ENCODE data around the gene KIAA0825. TPM values are rescaled to one million over a fixed set of nuclear protein-coding genes. Genes with fewer than 3 reads are reported as not detected.

The KIAA0825 gene
- total and polyA plus RNA-seq, 2 experiments from 2014 or later, result 1.7 to 1.8 TPM

DNA sequence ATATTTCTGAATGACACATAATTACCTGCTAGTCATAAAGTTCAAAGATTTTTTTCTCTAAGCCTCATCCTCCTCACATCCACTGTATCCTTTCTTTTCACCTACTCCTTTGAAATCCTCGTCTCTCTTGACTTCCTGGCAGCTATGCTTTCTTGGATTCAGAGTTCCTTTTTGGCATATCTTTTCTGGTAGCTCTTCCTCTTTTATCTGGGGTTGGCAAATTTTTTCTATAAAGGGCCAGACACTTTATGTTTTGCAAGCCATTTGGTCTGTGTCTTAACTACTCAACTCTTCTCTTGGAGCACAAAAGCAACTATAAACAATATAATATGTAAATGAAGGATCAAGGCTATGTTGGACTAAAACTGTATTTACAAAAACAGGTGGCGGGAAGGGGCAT, 197.5 kb downstream of the KIAA0825 start:
- no peak overlapping the region for H3K27ac ChIP-seq (ENCODE audit: low read depth)
- no peak overlapping the region for H3K4me3 Mint-ChIP-seq
- H2AFZ ChIP-seq, result no peak overlapping the region
- H3K27ac Mint-ChIP-seq, result no peak overlapping the region
- no peak overlapping the region for H3K4me3 ChIP-seq
- no peak overlapping the region for H3K4me2 ChIP-seq
- TF ChIP-seq EZH2phosphoT487 (IDR thresholded peaks at IDR 0.05; ENCODE audit: unreplicated experiment) (no peak), ZNF331 (CRISPR knock-in tag; IDR thresholded peaks at IDR 0.05; ENCODE audit: low read depth) (no peak), STAT1 (IDR thresholded peaks at IDR 0.05; ENCODE audit: unreplicated experiment) (no peak), POLR2AphosphoS5 (IDR thresholded peaks at IDR 0.05; ENCODE audit: low read depth) (no peak), EZH2 (IDR thresholded peaks at IDR 0.05; ENCODE audit: low read depth, unreplicated experiment) (no peak), CREB1 (CRISPR knock-in tag; IDR thresholded peaks at IDR 0.05; ENCODE audit: low read depth) (no peak), NANOG (IDR thresholded peaks at IDR 0.05; ENCODE audit: borderline replicate concordance) (no peak), ZNF114 (CRISPR knock-in tag; IDR thresholded peaks at IDR 0.05) (no peak), JUNB (IDR thresholded peaks at IDR 0.05; ENCODE audit: unreplicated experiment) (no peak)
- TF ChIP-seq, protein P1, sequence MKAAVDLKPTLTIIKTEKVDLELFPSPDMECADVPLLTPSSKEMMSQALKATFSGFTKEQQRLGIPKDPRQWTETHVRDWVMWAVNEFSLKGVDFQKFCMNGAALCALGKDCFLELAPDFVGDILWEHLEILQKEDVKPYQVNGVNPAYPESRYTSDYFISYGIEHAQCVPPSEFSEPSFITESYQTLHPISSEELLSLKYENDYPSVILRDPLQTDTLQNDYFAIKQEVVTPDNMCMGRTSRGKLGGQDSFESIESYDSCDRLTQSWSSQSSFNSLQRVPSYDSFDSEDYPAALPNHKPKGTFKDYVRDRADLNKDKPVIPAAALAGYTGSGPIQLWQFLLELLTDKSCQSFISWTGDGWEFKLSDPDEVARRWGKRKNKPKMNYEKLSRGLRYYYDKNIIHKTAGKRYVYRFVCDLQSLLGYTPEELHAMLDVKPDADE (IDR thresholded peaks at IDR 0.05), result no peak
- TF ChIP-seq, protein P2, sequence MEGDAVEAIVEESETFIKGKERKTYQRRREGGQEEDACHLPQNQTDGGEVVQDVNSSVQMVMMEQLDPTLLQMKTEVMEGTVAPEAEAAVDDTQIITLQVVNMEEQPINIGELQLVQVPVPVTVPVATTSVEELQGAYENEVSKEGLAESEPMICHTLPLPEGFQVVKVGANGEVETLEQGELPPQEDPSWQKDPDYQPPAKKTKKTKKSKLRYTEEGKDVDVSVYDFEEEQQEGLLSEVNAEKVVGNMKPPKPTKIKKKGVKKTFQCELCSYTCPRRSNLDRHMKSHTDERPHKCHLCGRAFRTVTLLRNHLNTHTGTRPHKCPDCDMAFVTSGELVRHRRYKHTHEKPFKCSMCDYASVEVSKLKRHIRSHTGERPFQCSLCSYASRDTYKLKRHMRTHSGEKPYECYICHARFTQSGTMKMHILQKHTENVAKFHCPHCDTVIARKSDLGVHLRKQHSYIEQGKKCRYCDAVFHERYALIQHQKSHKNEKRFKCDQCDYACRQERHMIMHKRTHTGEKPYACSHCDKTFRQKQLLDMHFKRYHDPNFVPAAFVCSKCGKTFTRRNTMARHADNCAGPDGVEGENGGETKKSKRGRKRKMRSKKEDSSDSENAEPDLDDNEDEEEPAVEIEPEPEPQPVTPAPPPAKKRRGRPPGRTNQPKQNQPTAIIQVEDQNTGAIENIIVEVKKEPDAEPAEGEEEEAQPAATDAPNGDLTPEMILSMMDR (conservative IDR thresholded peaks at IDR 0.05; ENCODE audit: low read depth in 2 of 2), result no peak
- TF ChIP-seq, protein P3, sequence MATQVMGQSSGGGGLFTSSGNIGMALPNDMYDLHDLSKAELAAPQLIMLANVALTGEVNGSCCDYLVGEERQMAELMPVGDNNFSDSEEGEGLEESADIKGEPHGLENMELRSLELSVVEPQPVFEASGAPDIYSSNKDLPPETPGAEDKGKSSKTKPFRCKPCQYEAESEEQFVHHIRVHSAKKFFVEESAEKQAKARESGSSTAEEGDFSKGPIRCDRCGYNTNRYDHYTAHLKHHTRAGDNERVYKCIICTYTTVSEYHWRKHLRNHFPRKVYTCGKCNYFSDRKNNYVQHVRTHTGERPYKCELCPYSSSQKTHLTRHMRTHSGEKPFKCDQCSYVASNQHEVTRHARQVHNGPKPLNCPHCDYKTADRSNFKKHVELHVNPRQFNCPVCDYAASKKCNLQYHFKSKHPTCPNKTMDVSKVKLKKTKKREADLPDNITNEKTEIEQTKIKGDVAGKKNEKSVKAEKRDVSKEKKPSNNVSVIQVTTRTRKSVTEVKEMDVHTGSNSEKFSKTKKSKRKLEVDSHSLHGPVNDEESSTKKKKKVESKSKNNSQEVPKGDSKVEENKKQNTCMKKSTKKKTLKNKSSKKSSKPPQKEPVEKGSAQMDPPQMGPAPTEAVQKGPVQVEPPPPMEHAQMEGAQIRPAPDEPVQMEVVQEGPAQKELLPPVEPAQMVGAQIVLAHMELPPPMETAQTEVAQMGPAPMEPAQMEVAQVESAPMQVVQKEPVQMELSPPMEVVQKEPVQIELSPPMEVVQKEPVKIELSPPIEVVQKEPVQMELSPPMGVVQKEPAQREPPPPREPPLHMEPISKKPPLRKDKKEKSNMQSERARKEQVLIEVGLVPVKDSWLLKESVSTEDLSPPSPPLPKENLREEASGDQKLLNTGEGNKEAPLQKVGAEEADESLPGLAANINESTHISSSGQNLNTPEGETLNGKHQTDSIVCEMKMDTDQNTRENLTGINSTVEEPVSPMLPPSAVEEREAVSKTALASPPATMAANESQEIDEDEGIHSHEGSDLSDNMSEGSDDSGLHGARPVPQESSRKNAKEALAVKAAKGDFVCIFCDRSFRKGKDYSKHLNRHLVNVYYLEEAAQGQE (IDR thresholded peaks at IDR 0.05; ENCODE audit: unreplicated experiment), result no peak
- TF ChIP-seq, protein P4, sequence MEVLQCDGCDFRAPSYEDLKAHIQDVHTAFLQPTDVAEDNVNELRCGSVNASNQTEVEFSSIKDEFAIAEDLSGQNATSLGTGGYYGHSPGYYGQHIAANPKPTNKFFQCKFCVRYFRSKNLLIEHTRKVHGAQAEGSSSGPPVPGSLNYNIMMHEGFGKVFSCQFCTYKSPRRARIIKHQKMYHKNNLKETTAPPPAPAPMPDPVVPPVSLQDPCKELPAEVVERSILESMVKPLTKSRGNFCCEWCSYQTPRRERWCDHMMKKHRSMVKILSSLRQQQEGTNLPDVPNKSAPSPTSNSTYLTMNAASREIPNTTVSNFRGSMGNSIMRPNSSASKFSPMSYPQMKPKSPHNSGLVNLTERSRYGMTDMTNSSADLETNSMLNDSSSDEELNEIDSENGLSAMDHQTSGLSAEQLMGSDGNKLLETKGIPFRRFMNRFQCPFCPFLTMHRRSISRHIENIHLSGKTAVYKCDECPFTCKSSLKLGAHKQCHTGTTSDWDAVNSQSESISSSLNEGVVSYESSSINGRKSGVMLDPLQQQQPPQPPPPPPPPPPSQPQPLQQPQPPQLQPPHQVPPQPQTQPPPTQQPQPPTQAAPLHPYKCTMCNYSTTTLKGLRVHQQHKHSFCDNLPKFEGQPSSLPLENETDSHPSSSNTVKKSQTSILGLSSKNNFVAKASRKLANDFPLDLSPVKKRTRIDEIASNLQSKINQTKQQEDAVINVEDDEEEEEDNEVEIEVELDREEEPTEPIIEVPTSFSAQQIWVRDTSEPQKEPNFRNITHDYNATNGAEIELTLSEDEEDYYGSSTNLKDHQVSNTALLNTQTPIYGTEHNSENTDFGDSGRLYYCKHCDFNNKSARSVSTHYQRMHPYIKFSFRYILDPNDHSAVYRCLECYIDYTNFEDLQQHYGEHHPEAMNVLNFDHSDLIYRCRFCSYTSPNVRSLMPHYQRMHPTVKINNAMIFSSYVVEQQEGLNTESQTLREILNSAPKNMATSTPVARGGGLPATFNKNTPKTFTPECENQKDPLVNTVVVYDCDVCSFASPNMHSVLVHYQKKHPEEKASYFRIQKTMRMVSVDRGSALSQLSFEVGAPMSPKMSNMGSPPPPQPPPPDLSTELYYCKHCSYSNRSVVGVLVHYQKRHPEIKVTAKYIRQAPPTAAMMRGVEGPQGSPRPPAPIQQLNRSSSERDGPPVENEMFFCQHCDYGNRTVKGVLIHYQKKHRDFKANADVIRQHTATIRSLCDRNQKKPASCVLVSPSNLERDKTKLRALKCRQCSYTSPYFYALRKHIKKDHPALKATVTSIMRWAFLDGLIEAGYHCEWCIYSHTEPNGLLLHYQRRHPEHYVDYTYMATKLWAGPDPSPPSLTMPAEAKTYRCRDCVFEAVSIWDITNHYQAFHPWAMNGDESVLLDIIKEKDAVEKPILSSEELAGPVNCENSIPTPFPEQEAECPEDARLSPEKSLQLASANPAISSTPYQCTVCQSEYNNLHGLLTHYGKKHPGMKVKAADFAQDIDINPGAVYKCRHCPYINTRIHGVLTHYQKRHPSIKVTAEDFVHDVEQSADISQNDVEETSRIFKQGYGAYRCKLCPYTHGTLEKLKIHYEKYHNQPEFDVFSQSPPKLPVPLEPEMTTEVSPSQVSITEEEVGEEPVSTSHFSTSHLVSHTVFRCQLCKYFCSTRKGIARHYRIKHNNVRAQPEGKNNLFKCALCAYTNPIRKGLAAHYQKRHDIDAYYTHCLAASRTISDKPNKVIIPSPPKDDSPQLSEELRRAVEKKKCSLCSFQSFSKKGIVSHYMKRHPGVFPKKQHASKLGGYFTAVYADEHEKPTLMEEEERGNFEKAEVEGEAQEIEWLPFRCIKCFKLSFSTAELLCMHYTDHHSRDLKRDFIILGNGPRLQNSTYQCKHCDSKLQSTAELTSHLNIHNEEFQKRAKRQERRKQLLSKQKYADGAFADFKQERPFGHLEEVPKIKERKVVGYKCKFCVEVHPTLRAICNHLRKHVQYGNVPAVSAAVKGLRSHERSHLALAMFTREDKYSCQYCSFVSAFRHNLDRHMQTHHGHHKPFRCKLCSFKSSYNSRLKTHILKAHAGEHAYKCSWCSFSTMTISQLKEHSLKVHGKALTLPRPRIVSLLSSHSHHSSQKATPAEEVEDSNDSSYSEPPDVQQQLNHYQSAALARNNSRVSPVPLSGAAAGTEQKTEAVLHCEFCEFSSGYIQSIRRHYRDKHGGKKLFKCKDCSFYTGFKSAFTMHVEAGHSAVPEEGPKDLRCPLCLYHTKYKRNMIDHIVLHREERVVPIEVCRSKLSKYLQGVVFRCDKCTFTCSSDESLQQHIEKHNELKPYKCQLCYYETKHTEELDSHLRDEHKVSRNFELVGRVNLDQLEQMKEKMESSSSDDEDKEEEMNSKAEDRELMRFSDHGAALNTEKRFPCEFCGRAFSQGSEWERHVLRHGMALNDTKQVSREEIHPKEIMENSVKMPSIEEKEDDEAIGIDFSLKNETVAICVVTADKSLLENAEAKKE (CRISPR knock-in tag; IDR thresholded peaks at IDR 0.05), result no peak
- H3K27me3 Mint-ChIP-seq (ENCODE audit: insufficient read depth, low read depth, poor library complexity), result no peaks in the 10 kb centered on the region
- H3K79me2 ChIP-seq (replicated peaks; ENCODE audit: insufficient read depth), result no peaks in the 10 kb centered on the region
- no peaks in the 10 kb centered on the region for H3F3A ChIP-seq (replicated peaks; ENCODE audit: low read depth)
- no peak for DNase-seq (ENCODE audit: low spot score)
- peaks cover 2% of the 10 kb centered on the region; the same call in 1 of the 2 replicates for H3K4me1 ChIP-seq (ENCODE audit: insufficient read depth)
- peaks cover 10% of the 10 kb centered on the region for H3K4me1 Mint-ChIP-seq
- no peaks in the 10 kb centered on the region for H3K9me3 Mint-ChIP-seq
- H4K20me1 ChIP-seq (replicated peaks; ENCODE audit: insufficient read depth), result no peaks in the 10 kb centered on the region
- ATAC-seq, result no peak
- no peaks in the 10 kb centered on the region for H3K36me3 Mint-ChIP-seq (ENCODE audit: low read depth)
- H3K27me3 ChIP-seq (ENCODE audit: insufficient read depth), result no peaks in the 10 kb centered on the region
- no peaks in the 10 kb centered on the region for H3K9me2 ChIP-seq (ENCODE audit: insufficient read depth)
- H3K36me3 ChIP-seq (ENCODE audit: insufficient read depth), result no peaks in the 10 kb centered on the region

All from GM23338 (cell line).